ENCODE data around the gene EVA1C. TPM values are rescaled to one million over a fixed set of nuclear protein-coding genes. Genes with fewer than 3 reads are reported as not detected.
A peak's percentile ranks its signal among the peaks of the same experiment; 100 is the strongest.

The EVA1C gene
- total RNA-seq, 1 donor from 2014 or later, result 0.92 TPM

DNA sequence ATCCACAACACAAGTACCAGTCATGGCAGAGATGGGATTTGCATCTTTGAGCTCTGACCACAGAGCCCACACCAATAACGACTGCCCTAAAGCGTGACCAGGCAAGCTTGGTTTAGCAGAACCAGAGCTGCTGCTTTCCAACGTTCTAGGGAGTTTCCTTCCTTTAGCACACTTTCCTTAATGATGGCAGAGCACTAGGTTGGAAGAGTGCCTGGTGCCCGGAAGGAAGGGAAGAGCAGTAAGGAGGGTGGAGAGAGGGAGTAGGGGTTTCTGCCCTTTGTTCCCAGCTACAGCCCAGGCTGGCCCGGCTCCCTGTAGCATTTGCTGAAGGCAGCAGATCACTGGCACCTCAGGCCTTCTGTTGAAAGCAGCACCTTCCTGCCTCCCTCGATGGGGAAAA is 6.1 kb upstream of the EVA1C start:
- H3K4me3 ChIP-seq (ENCODE audit: low read depth, low read length), result no peak overlapping the region
- DNase-seq (ENCODE audit: low read depth), result no peak
- TF ChIP-seq, protein P1, sequence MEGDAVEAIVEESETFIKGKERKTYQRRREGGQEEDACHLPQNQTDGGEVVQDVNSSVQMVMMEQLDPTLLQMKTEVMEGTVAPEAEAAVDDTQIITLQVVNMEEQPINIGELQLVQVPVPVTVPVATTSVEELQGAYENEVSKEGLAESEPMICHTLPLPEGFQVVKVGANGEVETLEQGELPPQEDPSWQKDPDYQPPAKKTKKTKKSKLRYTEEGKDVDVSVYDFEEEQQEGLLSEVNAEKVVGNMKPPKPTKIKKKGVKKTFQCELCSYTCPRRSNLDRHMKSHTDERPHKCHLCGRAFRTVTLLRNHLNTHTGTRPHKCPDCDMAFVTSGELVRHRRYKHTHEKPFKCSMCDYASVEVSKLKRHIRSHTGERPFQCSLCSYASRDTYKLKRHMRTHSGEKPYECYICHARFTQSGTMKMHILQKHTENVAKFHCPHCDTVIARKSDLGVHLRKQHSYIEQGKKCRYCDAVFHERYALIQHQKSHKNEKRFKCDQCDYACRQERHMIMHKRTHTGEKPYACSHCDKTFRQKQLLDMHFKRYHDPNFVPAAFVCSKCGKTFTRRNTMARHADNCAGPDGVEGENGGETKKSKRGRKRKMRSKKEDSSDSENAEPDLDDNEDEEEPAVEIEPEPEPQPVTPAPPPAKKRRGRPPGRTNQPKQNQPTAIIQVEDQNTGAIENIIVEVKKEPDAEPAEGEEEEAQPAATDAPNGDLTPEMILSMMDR (conservative IDR thresholded peaks at IDR 0.05; ENCODE audit: low read depth, low read length), result no peak

GRCh38 chr21:32410291-32410690 is 2.2 kb upstream of the EVA1C start:
- TF ChIP-seq, protein P1 (conservative IDR thresholded peaks at IDR 0.05; ENCODE audit: low read depth, low read length), result no peak
- DNase-seq (ENCODE audit: low read depth), result no peak
- H3K4me3 ChIP-seq (ENCODE audit: low read depth, low read length), result no peak overlapping the region

- TF ChIP-seq, protein P1 (conservative IDR thresholded peaks at IDR 0.05; ENCODE audit: low read depth, low read length), result no peak
- no peak for DNase-seq (ENCODE audit: low read depth)
- H3K4me3 ChIP-seq (ENCODE audit: low read depth, low read length), result peak overlapping the region; percentile 74
Observed at GRCh38 chr21:32410916-32411315, 1.6 kb upstream of the EVA1C start.

GRCh38 chr21:32411350-32412161 is 950 bp upstream of the EVA1C start:
- H3K4me3 ChIP-seq (ENCODE audit: low read depth, low read length), result peak overlapping the region; percentile 74
- no peak for DNase-seq (ENCODE audit: low read depth)
- TF ChIP-seq, protein P1 (conservative IDR thresholded peaks at IDR 0.05; ENCODE audit: low read depth, low read length), result no peak

DNA sequence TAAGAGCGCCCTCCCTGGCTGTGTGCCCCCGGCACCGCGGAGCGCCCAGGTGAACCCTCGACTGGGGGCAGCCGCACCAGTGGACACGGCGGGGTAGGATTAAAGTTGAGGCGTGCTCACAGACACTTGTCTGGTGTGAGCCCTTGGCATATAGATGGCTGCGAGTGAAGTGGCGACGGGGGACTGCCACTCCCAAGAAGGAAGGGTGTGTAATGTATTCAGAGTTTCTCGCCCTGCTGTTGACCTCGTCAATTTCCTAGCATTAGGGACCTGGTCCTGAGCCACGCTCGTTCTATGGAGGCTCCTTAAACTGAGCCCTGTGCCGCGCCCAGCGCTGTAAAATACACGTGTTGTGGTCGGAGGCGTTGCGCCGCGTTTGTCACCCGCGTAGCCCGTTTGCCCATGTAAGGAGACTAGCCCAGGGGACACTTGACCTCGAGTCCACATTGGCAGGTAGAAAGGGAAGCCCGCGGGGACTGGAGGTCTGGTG is 554 bp downstream of the EVA1C start:
- DNase-seq (ENCODE audit: low read depth), result no peak
- peak overlapping the region; percentile 74 for H3K4me3 ChIP-seq (ENCODE audit: low read depth, low read length)
- TF ChIP-seq, protein P1 (conservative IDR thresholded peaks at IDR 0.05; ENCODE audit: low read depth, low read length), result no peak

GRCh38 chr21:32413697-32414578 is 1.4 kb downstream of the EVA1C start:
- H3K4me3 ChIP-seq (ENCODE audit: low read depth, low read length), result peak overlapping the region; percentile 74
- TF ChIP-seq, protein P1 (conservative IDR thresholded peaks at IDR 0.05; ENCODE audit: low read depth, low read length), result no peak
- DNase-seq (ENCODE audit: low read depth), result no peak

Data from epithelial cell of proximal tubule (primary cell).